HEK293 (cell line): ENCODE measurements around the gene DLEC1.

Source experiments
- PRDM1 ChIP-seq: fragments of 450-650 bp; formaldehyde crosslinking; IDR thresholded peaks from 2 replicates; pipeline ENCODE4; 2016; ENCODE audit warnings: missing biosample characterization, missing genetic modification characterization
- ZBTB8A ChIP-seq: fragments of 450-650 bp; formaldehyde crosslinking; IDR thresholded peaks from 2 replicates; pipeline ENCODE4 v1.5.1; 2016; ENCODE audit warnings: missing biosample characterization, missing genetic modification characterization
- ZFHX2 ChIP-seq: fragments of 450-650 bp; formaldehyde crosslinking; conservative IDR thresholded peaks from 2 replicates; pipeline ENCODE4 v1.5.1; 2016; ENCODE audit warnings: missing biosample characterization, missing genetic modification characterization
- ZNF155 ChIP-seq: fragments of 450-650 bp; formaldehyde crosslinking; IDR thresholded peaks from 2 replicates; pipeline ENCODE4 v1.5.1; 2016; ENCODE audit warnings: missing biosample characterization, missing genetic modification characterization
- ZNF473 ChIP-seq: fragments of 450-650 bp; formaldehyde crosslinking; IDR thresholded peaks from 2 replicates; pipeline ENCODE4 v1.5.1; 2017; ENCODE audit warnings: missing biosample characterization, missing genetic modification characterization
- ZNF555 ChIP-seq: fragments of 450-650 bp; formaldehyde crosslinking; conservative IDR thresholded peaks from 2 replicates; pipeline ENCODE4 v1.5.1; 2017; ENCODE audit warnings: missing biosample characterization, mild to moderate bottlenecking, missing genetic modification characterization, inconsistent platforms
- ZNF768 ChIP-seq: fragments of 450-650 bp; formaldehyde crosslinking; IDR thresholded peaks from 2 replicates; pipeline ENCODE4 v1.5.1; 2018; ENCODE audit warnings: missing biosample characterization, mild to moderate bottlenecking, missing genetic modification characterization
- TF ChIP-seq, protein P1 (sequence below): fragments of 450-650 bp; formaldehyde crosslinking; IDR thresholded peaks from 2 replicates; pipeline ENCODE4 v1.5.1; 2016; ENCODE audit warnings: missing biosample characterization, missing genetic modification characterization
- TF ChIP-seq, protein P2 (sequence below): fragments of 450-650 bp; formaldehyde crosslinking; IDR thresholded peaks from 2 replicates; pipeline ENCODE4 v1.5.1; 2016; ENCODE audit warnings: missing biosample characterization, missing genetic modification characterization
- TF ChIP-seq, protein P3 (sequence below): fragments of 450-650 bp; formaldehyde crosslinking; IDR thresholded peaks from 2 replicates; pipeline ENCODE4 v1.5.1; 2016; ENCODE audit warnings: missing biosample characterization, missing genetic modification characterization

- no peak for TF ChIP-seq ZNF155
- no peak for TF ChIP-seq PRDM1
- TF ChIP-seq ZNF555 (tag by site-specific recombination) = no peak
- TF ChIP-seq, protein P1, sequence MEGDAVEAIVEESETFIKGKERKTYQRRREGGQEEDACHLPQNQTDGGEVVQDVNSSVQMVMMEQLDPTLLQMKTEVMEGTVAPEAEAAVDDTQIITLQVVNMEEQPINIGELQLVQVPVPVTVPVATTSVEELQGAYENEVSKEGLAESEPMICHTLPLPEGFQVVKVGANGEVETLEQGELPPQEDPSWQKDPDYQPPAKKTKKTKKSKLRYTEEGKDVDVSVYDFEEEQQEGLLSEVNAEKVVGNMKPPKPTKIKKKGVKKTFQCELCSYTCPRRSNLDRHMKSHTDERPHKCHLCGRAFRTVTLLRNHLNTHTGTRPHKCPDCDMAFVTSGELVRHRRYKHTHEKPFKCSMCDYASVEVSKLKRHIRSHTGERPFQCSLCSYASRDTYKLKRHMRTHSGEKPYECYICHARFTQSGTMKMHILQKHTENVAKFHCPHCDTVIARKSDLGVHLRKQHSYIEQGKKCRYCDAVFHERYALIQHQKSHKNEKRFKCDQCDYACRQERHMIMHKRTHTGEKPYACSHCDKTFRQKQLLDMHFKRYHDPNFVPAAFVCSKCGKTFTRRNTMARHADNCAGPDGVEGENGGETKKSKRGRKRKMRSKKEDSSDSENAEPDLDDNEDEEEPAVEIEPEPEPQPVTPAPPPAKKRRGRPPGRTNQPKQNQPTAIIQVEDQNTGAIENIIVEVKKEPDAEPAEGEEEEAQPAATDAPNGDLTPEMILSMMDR (tag by site-specific recombination) = no peak
- TF ChIP-seq, protein P2, sequence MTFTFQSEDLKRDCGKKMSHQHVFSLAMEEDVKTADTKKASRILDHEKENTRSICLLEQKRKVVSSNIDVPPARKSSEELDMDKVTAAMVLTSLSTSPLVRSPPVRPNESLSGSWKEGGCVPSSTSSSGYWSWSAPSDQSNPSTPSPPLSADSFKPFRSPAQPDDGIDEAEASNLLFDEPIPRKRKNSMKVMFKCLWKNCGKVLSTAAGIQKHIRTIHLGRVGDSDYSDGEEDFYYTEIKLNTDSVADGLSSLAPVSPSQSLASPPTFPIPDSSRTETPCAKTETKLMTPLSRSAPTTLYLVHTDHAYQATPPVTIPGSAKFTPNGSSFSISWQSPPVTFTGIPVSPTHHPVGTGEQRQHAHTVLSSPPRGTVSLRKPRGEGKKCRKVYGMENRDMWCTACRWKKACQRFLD (tag by site-specific recombination) = no peak
- TF ChIP-seq, protein P3, sequence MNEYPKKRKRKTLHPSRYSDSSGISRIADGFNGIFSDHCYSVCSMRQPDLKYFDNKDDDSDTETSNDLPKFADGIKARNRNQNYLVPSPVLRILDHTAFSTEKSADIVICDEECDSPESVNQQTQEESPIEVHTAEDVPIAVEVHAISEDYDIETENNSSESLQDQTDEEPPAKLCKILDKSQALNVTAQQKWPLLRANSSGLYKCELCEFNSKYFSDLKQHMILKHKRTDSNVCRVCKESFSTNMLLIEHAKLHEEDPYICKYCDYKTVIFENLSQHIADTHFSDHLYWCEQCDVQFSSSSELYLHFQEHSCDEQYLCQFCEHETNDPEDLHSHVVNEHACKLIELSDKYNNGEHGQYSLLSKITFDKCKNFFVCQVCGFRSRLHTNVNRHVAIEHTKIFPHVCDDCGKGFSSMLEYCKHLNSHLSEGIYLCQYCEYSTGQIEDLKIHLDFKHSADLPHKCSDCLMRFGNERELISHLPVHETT (tag by site-specific recombination) = no peak
- no peak for TF ChIP-seq ZNF768 (tag by site-specific recombination)
- TF ChIP-seq ZFHX2 (tag by site-specific recombination) = no peak
- no peak for TF ChIP-seq ZNF473
- no peak for TF ChIP-seq ZBTB8A (tag by site-specific recombination)
Measured at GRCh38 chr3:38088126-38089078, 49.4 kb downstream of the DLEC1 start.
